NT2/D1 (cell line): ENCODE results near the gene DDI2.
"Not testable (repeated sequence)": the region's sequence is repeated elsewhere in the genome, so short reads cannot be mapped to it uniquely, and the experiment has no call there.

Source experiments
- DNase-seq: peaks from one replicate; pipeline ENCODE4 v3.0.0-alpha.2; 2011; ENCODE audit warnings: low read depth, low spot score
- H3K27me3 ChIP-seq: 2 replicates; pipeline ENCODE4 v1.6.0; 2011; ENCODE audit warnings: mild to moderate bottlenecking; ENCODE audit not compliant: insufficient read length, insufficient read depth
- H3K36me3 ChIP-seq: 2 replicates; pipeline ENCODE4 v1.6.1; 2011; ENCODE audit warnings: mild to moderate bottlenecking, low read length, mixed read lengths; ENCODE audit not compliant: insufficient read depth, insufficient read length
- H3K4me1 ChIP-seq: 2 replicates; pipeline ENCODE4 v1.5.1; 2011; ENCODE audit not compliant: insufficient read depth, insufficient read length
- H3K4me3 ChIP-seq: 2 replicates; pipeline ENCODE4 v1.5.1; 2011; ENCODE audit warnings: low read depth; ENCODE audit not compliant: insufficient read length
- H3K9ac ChIP-seq: 2 replicates; pipeline ENCODE4 v1.6.0; 2011; ENCODE audit warnings: low read depth; ENCODE audit not compliant: insufficient read length
- H3K9me3 ChIP-seq: 2 replicates; pipeline ENCODE4 v1.5.1; 2011; ENCODE audit warnings: mild to moderate bottlenecking, low read length; ENCODE audit not compliant: insufficient read depth
- SUZ12 ChIP-seq: IDR thresholded peaks from 2 replicates; pipeline ENCODE4 v1.6.1; 2011; ENCODE audit not compliant: insufficient read length, insufficient read depth; ENCODE audit errors: extremely low read depth
- YY1 ChIP-seq: IDR thresholded peaks from 2 replicates; pipeline ENCODE4 v1.6.1; 2011; ENCODE audit not compliant: insufficient read length, insufficient read depth
- ZNF274 ChIP-seq: IDR thresholded peaks from 2 replicates; pipeline ENCODE4 v1.6.1; 2011; ENCODE audit warnings: mild to moderate bottlenecking, low read depth, low read length

Gene DDI2

DNA sequence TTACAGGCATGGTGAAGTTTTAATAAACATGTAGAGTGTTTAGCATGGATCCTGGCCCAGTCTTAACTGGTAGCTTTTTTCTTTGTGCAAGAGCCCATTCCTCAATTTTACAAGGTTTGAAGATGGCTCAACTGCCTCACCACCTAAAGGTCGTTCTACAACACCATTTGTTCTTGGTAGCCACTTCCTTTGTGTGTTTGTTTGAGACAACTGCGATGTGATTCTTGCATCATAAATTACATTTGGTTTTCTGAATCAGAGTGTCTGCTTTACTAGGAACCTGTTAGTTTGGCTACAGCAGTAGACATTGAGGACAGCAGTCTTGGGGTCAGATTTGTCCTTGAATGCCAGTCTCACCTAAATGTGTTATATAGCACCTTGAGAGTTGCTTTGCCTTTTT is 70.2 kb downstream of the DDI2 start:
- Histone ChIP-seq H3K9ac (no peak overlapping the region), H3K4me1 (no peaks in the 10 kb centered on the region), H3K27me3 (no peaks in the 10 kb centered on the region), H3K36me3 (peaks cover 10% of the 10 kb centered on the region), H3K4me3 (no peak overlapping the region), H3K9me3 (no peaks in the 10 kb centered on the region)
- no peak for TF ChIP-seq SUZ12
- TF ChIP-seq YY1 = no peak
- TF ChIP-seq ZNF274 = no peak
- DNase-seq = no peak

DNA sequence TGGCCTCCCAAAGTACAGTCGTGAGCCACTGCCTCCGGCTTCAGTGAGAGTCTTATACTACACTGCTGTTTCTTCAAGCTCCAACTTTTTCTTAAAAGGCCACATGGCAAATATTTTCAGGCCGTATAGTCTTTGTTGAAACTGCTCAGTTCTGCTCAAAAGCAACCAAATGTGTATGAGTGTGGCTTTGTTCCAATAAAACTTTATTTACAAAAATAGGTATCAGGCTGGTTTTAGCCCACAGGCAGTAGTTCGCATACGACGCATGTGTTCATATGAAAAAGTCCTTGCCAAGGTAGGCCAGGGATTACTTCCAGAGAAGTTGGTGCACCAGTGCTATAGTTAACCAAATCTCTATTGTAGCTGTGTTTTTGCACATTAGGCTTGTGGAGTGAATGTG is 73.1 kb downstream of the DDI2 start:
- no peak overlapping the region for H3K4me3 ChIP-seq
- TF ChIP-seq ZNF274 = no peak
- no peak for TF ChIP-seq SUZ12
- no peak for TF ChIP-seq YY1
- H3K4me1 ChIP-seq = no peaks in the 10 kb centered on the region
- no peak for DNase-seq
- no peaks in the 10 kb centered on the region for H3K9me3 ChIP-seq
- peaks cover 16% of the 10 kb centered on the region for H3K36me3 ChIP-seq
- H3K9ac ChIP-seq = no peak overlapping the region
- H3K27me3 ChIP-seq = no peaks in the 10 kb centered on the region

DNA sequence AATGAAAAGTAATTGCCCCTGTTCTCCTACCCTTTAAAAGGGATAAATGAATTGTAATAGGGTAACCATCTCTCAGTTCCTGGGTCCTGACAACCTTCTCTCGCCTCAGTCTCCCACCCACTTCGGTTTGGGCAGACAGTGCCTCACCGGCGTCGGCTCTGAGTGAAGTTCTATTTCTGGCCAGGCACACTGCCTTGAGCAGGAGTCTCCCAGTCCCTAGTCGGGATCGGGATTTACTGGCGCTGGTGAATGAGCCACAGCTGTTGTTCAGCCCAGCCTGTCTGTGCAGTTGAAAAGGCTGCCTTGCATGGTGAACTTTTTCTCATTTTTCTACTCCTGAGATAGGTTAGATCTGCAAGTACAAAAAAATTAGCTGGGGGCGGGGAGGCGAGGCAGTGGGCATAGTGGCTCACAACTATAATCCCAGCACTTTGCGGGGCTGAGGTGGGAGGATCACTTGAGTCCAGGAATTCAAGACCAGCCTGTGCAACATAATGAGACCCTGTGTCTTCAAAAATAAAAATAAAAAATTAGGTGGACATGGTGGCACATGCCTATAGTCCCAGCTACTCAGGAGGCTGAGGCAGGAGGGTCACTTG is 74.3 kb downstream of the DDI2 start:
- Histone ChIP-seq H3K9me3 (no peaks in the 10 kb centered on the region), H3K4me3 (no peak overlapping the region), H3K36me3 (peaks cover 16% of the 10 kb centered on the region), H3K9ac (no peak overlapping the region), H3K4me1 (no peaks in the 10 kb centered on the region), H3K27me3 (no peaks in the 10 kb centered on the region)
- DNase-seq = no peak
- no peak for TF ChIP-seq YY1
- no peak for TF ChIP-seq SUZ12
- no peak for TF ChIP-seq ZNF274

DNA sequence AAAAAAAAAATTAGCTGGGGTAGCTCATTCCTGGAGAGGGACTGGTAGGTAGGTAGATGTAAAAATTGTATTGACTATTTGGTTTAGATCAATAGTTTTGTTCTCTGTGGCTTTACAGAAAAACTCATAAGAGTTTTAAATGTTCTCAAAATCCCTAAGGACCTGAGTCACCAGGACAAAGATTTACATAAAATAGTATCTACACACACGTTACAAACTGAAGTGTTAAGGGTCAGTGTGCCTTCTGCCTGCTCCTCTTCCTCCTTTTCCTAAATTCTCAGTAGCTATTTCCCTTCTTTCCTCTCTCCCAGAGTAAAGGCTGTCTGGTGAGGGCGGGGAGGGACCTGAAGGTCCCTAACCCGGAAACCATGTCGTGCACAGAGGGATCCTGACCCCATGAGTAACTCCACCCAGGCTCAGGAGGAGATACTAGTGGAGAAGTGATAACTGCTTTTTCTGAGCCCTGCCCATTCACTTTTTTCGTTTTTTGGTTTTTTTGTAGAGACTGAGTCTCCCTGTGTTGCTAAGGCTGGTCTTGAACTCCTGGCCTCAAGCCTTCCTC is 74.9 kb downstream of the DDI2 start:
- H3K27me3 ChIP-seq = no peaks in the 10 kb centered on the region
- TF ChIP-seq SUZ12 (no peak), YY1 (no peak), ZNF274 (no peak)
- no peaks in the 10 kb centered on the region for H3K4me1 ChIP-seq
- H3K9ac ChIP-seq = no peak overlapping the region
- peaks cover 17% of the 10 kb centered on the region for H3K36me3 ChIP-seq
- DNase-seq = no peak
- H3K4me3 ChIP-seq = no peak overlapping the region
- H3K9me3 ChIP-seq = no peaks in the 10 kb centered on the region

DNA sequence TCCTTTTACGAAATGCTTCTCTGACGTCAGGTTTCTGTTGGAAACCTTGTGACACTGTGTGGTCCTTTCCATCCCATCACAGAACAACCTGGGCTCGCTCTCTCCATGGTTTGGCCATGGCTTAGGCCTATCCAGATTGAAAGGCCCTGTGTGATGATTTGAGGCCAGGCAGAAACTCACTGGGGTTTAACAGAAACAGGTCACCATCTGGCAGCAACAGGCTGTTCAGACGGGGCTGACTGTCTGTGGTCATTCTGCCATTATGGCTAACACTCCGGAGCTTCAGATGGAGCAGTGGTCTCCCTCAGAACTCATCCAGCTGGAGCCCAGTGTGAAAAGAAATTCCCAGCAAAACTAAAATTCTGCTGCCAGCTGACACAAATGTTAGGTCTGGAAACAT is 76.1 kb downstream of the DDI2 start:
- Histone ChIP-seq H3K4me1 (no peaks in the 10 kb centered on the region), H3K4me3 (no peak overlapping the region), H3K36me3 (peaks cover 22% of the 10 kb centered on the region), H3K9me3 (no peaks in the 10 kb centered on the region), H3K9ac (no peak overlapping the region), H3K27me3 (no peaks in the 10 kb centered on the region)
- DNase-seq = no peak
- TF ChIP-seq YY1 = no peak
- TF ChIP-seq SUZ12 = no peak
- TF ChIP-seq ZNF274 = no peak

DNA sequence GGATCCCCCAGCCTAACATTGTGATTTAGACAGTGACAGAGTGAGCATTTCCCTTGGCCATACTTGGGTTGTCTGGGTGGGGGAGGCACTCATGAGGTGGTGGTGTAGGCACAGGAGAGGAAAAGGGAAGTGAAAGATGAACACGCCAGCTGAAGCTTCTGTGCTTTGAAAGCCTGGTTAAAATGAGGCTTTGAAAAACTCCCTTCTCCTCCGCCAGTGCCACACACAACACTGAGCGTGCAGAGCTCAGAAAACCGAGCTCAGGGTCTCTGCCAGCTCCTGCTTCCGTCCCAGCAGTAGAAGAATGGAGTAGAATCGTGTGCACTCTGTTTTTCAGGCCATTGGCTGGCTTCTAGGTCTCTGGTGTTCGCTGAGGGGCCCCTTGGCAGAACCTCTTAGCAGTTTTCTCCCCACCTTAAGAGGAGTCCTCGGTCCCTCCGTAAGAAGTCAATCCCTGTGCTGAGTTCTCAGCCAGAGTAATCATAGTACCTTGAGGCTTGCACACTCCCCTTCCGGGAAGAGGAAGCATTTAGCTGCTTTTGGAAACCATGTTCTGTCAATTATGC is 79.8 kb downstream of the DDI2 start:
- Histone ChIP-seq H3K4me1 (peaks cover 5% of the 10 kb centered on the region), H3K36me3 (peaks cover 15% of the 10 kb centered on the region), H3K4me3 (no peak overlapping the region), H3K27me3 (no peaks in the 10 kb centered on the region), H3K9ac (no peak overlapping the region), H3K9me3 (no peaks in the 10 kb centered on the region)
- TF ChIP-seq ZNF274 = no peak
- no peak for TF ChIP-seq SUZ12
- no peak for TF ChIP-seq YY1
- no peak for DNase-seq

DNA sequence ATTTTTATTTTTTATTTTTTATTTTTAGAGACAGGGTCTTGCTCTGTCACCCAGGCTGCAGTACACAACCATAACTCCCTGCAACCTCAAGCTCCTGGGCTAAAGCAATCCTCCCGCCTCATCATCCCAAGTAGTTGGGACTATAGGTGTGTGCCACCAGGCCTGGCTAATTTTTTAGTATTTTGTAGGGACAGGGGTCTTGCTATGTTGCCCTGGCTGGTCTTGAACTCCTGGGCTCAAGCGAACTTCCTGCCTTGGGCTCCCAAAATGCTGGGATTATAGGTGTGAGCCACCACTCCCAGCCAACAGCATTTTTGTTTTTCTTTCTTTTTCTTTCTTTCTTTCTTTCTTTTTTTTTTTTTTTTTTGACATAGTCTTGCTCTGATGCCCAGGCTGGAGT is 80.9 kb downstream of the DDI2 start:
- H3K9ac ChIP-seq = no peak overlapping the region
- no peaks in the 10 kb centered on the region for H3K9me3 ChIP-seq
- peaks cover 17% of the 10 kb centered on the region for H3K36me3 ChIP-seq
- no peak for TF ChIP-seq SUZ12
- no peak for TF ChIP-seq ZNF274
- TF ChIP-seq YY1 = no peak
- no peak overlapping the region for H3K4me3 ChIP-seq
- no peaks in the 10 kb centered on the region for H3K27me3 ChIP-seq
- DNase-seq = no peak
- H3K4me1 ChIP-seq = peaks cover 6% of the 10 kb centered on the region

DNA sequence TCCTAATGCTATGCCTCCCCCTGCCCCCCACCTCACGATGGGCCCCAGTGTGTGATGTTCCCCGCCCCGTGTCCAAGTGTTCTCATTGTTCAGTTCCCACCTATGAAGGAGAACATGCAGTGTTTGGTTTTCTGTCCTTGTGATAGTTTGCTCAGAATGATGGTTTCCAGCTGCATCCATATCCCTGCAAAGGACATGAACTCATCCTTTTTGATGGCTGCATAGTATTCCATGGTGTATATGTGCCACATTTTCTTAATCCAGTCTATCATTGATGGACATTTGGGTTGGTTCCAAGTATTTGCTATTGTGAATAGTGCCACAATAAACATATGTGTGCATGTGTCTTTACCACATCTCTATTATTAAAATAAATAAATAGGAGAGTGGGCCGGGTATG is 82.1 kb downstream of the DDI2 start:
- not testable (repeated sequence) for H3K4me3 ChIP-seq, H3K9me3 ChIP-seq, H3K4me1 ChIP-seq, H3K27me3 ChIP-seq, DNase-seq, H3K9ac ChIP-seq
- H3K36me3 ChIP-seq = peaks cover 11% of the 10 kb centered on the region
